ENCODE data around the gene DOP1B.

GRCh38 chr21:36166705-36167104 is 10.1 kb downstream of the DOP1B start:
- TF ChIP-seq, protein P1, sequence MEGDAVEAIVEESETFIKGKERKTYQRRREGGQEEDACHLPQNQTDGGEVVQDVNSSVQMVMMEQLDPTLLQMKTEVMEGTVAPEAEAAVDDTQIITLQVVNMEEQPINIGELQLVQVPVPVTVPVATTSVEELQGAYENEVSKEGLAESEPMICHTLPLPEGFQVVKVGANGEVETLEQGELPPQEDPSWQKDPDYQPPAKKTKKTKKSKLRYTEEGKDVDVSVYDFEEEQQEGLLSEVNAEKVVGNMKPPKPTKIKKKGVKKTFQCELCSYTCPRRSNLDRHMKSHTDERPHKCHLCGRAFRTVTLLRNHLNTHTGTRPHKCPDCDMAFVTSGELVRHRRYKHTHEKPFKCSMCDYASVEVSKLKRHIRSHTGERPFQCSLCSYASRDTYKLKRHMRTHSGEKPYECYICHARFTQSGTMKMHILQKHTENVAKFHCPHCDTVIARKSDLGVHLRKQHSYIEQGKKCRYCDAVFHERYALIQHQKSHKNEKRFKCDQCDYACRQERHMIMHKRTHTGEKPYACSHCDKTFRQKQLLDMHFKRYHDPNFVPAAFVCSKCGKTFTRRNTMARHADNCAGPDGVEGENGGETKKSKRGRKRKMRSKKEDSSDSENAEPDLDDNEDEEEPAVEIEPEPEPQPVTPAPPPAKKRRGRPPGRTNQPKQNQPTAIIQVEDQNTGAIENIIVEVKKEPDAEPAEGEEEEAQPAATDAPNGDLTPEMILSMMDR (IDR thresholded peaks at IDR 0.05) = no peak
- TF ChIP-seq REST (IDR thresholded peaks at IDR 0.05; ENCODE audit: insufficient read depth in 1 of 2, low read depth in 2 of 2, low read length in 1 of 2) = no peak
- no peak for TF ChIP-seq POLR2AphosphoS5 (IDR thresholded peaks at IDR 0.05; ENCODE audit: low read depth, low read length)
- TF ChIP-seq TCF7L2 (IDR thresholded peaks at IDR 0.05; ENCODE audit: low read depth, low read length) = no peak
